ENCODE results near the gene PHEX.

Gene PHEX

GRCh38 chrX:22247169-22247568, 215.0 kb downstream of the PHEX start:
- TF ChIP-seq FOXP2 (optimal IDR thresholded peaks at IDR 0.05; ENCODE audit: borderline replicate concordance, extremely low read depth, extremely low read length, insufficient read depth) = no peak
- TF ChIP-seq SIN3A (IDR thresholded peaks at IDR 0.05; ENCODE audit: borderline replicate concordance, insufficient read depth, low read length) = no peak
- no peak for TF ChIP-seq REST (IDR thresholded peaks at IDR 0.05; ENCODE audit: insufficient read depth in 1 of 2, low read depth in 2 of 2, low read length in 2 of 2)
- no peak for TF ChIP-seq POLR2AphosphoS5 (IDR thresholded peaks at IDR 0.05; ENCODE audit: low read depth, low read length)
- TF ChIP-seq TAF1 (IDR thresholded peaks at IDR 0.05; ENCODE audit: borderline replicate concordance, insufficient read depth, low read length) = no peak

GRCh38 chrX:22248401-22248800, 216.3 kb downstream of the PHEX start:
- TF ChIP-seq TAF1 (IDR thresholded peaks at IDR 0.05; ENCODE audit: borderline replicate concordance, insufficient read depth, low read length) (no peak), SIN3A (IDR thresholded peaks at IDR 0.05; ENCODE audit: borderline replicate concordance, insufficient read depth, low read length) (no peak), FOXP2 (optimal IDR thresholded peaks at IDR 0.05; ENCODE audit: borderline replicate concordance, extremely low read depth, extremely low read length, insufficient read depth) (no peak), POLR2AphosphoS5 (IDR thresholded peaks at IDR 0.05; ENCODE audit: low read depth, low read length) (no peak), REST (IDR thresholded peaks at IDR 0.05; ENCODE audit: insufficient read depth in 1 of 2, low read depth in 2 of 2, low read length in 2 of 2) (no peak)

GRCh38 chrX:22249371-22249770, 217.2 kb downstream of the PHEX start:
- TF ChIP-seq FOXP2 (optimal IDR thresholded peaks at IDR 0.05; ENCODE audit: borderline replicate concordance, extremely low read depth, extremely low read length, insufficient read depth) (no peak), POLR2AphosphoS5 (IDR thresholded peaks at IDR 0.05; ENCODE audit: low read depth, low read length) (no peak), SIN3A (IDR thresholded peaks at IDR 0.05; ENCODE audit: borderline replicate concordance, insufficient read depth, low read length) (no peak), REST (IDR thresholded peaks at IDR 0.05; ENCODE audit: insufficient read depth in 1 of 2, low read depth in 2 of 2, low read length in 2 of 2) (no peak), TAF1 (IDR thresholded peaks at IDR 0.05; ENCODE audit: borderline replicate concordance, insufficient read depth, low read length) (no peak)

- TF ChIP-seq POLR2AphosphoS5 (IDR thresholded peaks at IDR 0.05; ENCODE audit: low read depth, low read length) (no peak), SIN3A (IDR thresholded peaks at IDR 0.05; ENCODE audit: borderline replicate concordance, insufficient read depth, low read length) (no peak), FOXP2 (optimal IDR thresholded peaks at IDR 0.05; ENCODE audit: borderline replicate concordance, extremely low read depth, extremely low read length, insufficient read depth) (no peak), TAF1 (IDR thresholded peaks at IDR 0.05; ENCODE audit: borderline replicate concordance, insufficient read depth, low read length) (no peak), REST (IDR thresholded peaks at IDR 0.05; ENCODE audit: insufficient read depth in 1 of 2, low read depth in 2 of 2, low read length in 2 of 2) (no peak)
These were observed 236.6 kb downstream of the PHEX start for GRCh38 chrX:22268706-22269105.

GRCh38 chrX:22272613-22273012, 240.5 kb downstream of the PHEX start, which contains the start of gene CBLL2:
Gene CBLL2, plus strand, starts transcription at chrX:22272913. Its CDS starts 79 bp downstream, at chrX:22272992.
- TF ChIP-seq POLR2AphosphoS5 (IDR thresholded peaks at IDR 0.05; ENCODE audit: low read depth, low read length) (no peak), SIN3A (IDR thresholded peaks at IDR 0.05; ENCODE audit: borderline replicate concordance, insufficient read depth, low read length) (no peak), TAF1 (IDR thresholded peaks at IDR 0.05; ENCODE audit: borderline replicate concordance, insufficient read depth, low read length) (no peak)
